WI38 (cell line): ENCODE results near the gene ADAMTS9.

Experiments
- H3K4me3 ChIP-seq: 2 replicates; pipeline ENCODE4 v1.5.1; 2011; ENCODE audit warnings: low read depth, mild to moderate bottlenecking, control low read depth, low read length
- CTCF ChIP-seq: IDR thresholded peaks from 2 replicates; pipeline ENCODE4 v1.5.1; 2012; ENCODE audit warnings: low read depth, mild to moderate bottlenecking, control low read depth, low read length

The ADAMTS9 gene

GRCh38 chr3:64619216-64619615 is 68.6 kb downstream of the ADAMTS9 start:
- no peak overlapping the region for H3K4me3 ChIP-seq
- TF ChIP-seq CTCF, result no peak

GRCh38 chr3:64617610-64618009 is 70.2 kb downstream of the ADAMTS9 start:
- H3K4me3 ChIP-seq, result no peak overlapping the region
- no peak for TF ChIP-seq CTCF

GRCh38 chr3:64616953-64617352 is 70.8 kb downstream of the ADAMTS9 start:
- TF ChIP-seq CTCF, result no peak
- no peak overlapping the region for H3K4me3 ChIP-seq

- no peak for TF ChIP-seq CTCF
- no peak overlapping the region for H3K4me3 ChIP-seq
Measured at GRCh38 chr3:64612916-64613526, 74.8 kb downstream of the ADAMTS9 start.

- TF ChIP-seq CTCF, result no peak
- no peak overlapping the region for H3K4me3 ChIP-seq
Measured at GRCh38 chr3:64612082-64612860, 75.5 kb downstream of the ADAMTS9 start.

- H3K4me3 ChIP-seq, result no peak overlapping the region
- TF ChIP-seq CTCF, result no peak
Measured at GRCh38 chr3:64608741-64609140, 79.1 kb downstream of the ADAMTS9 start.

GRCh38 chr3:64607032-64607551 is 80.7 kb downstream of the ADAMTS9 start:
- H3K4me3 ChIP-seq, result no peak overlapping the region
- no peak for TF ChIP-seq CTCF
